ENCODE results near the gene LRMDA.

- no peak for TF ChIP-seq CTCF (conservative IDR thresholded peaks at IDR 0.05; ENCODE audit: low read length)
- no peak for TF ChIP-seq EZH2phosphoT487 (IDR thresholded peaks at IDR 0.05; ENCODE audit: borderline replicate concordance, low read depth, low read length)
These were observed 985.2 kb downstream of the LRMDA start for GRCh38 chr10:76416642-76417041.

Measured in OCI-LY7 (cell line).